ENCODE data around the gene CACNA1G.
A peak's percentile ranks its signal among the peaks of the same experiment; 100 is the strongest.

Gene CACNA1G

DNA sequence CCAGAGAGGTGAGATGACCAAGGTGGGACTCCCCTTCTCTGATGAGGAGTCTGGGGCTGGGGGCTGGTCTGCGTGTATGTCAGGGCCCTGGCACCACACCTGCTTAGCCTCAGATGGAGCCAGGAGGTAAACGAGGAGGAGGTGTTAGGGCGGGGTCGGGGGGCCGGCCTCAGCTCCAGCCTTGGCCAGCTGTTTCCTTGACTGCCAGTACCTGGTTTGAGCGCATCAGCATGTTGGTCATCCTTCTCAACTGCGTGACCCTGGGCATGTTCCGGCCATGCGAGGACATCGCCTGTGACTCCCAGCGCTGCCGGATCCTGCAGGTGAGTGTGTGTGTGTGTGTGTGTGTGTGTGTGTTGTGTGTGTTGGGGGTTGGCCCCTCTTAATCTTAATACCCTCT is 8.1 kb downstream of the CACNA1G start:
- peaks cover 40% of the 10 kb centered on the region for H3K27me3 Mint-ChIP-seq (ENCODE audit: low read depth)
- H3K4me3 Mint-ChIP-seq, result no peak overlapping the region
- H3K9me3 Mint-ChIP-seq, result no peaks in the 10 kb centered on the region
- TF ChIP-seq CTCF (IDR thresholded peaks at IDR 0.05; ENCODE audit: unreplicated experiment in 3 of 3), result no peak
- H3K27ac Mint-ChIP-seq, result no peak overlapping the region
- H3K36me3 Mint-ChIP-seq (ENCODE audit: low read depth), result peaks cover 21% of the 10 kb centered on the region
- peaks cover 48% of the 10 kb centered on the region for H3K4me1 Mint-ChIP-seq

DNA sequence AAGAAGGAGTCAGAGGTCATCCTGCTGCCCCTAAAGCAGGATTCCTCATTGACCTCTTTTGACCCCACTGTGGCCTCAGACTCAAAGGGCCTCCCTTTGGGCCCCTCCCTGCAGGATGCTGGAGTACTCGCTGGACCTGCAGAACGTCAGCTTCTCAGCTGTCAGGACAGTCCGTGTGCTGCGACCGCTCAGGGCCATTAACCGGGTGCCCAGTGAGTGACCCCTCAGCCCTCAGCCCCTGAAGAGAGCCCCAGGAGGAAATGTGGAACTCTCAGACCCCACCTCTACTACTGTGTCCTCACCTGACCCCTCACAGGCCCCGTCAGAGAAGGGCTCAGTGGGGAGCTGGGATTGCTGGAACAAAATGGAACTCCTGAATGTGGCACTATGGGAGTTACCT is 9.1 kb downstream of the CACNA1G start:
- Mint-ChIP-seq H3K36me3 (ENCODE audit: low read depth) (peaks cover 27% of the 10 kb centered on the region), H3K4me1 (peaks cover 38% of the 10 kb centered on the region)

GRCh38 chr17:50570032-50570431 is 9.5 kb downstream of the CACNA1G start:
- peaks cover 34% of the 10 kb centered on the region for H3K4me1 Mint-ChIP-seq
- TF ChIP-seq CTCF (IDR thresholded peaks at IDR 0.05; ENCODE audit: unreplicated experiment in 3 of 3), result no peak
- H3K4me3 Mint-ChIP-seq, result no peak overlapping the region
- peaks cover 30% of the 10 kb centered on the region for H3K36me3 Mint-ChIP-seq (ENCODE audit: low read depth)
- peaks cover 31% of the 10 kb centered on the region for H3K27me3 Mint-ChIP-seq (ENCODE audit: low read depth)
- no peaks in the 10 kb centered on the region for H3K9me3 Mint-ChIP-seq
- H3K27ac Mint-ChIP-seq, result peak overlapping the region in 1 of 3 experiments; percentile 19

More for the DNA sequence above, 9.1 kb downstream of the CACNA1G start:
- H3K4me3 Mint-ChIP-seq, result no peak overlapping the region
- no peak for TF ChIP-seq CTCF (IDR thresholded peaks at IDR 0.05; ENCODE audit: unreplicated experiment in 3 of 3)
- H3K9me3 Mint-ChIP-seq, result no peaks in the 10 kb centered on the region
- H3K27me3 Mint-ChIP-seq (ENCODE audit: low read depth), result peaks cover 34% of the 10 kb centered on the region
- no peak overlapping the region for H3K27ac Mint-ChIP-seq

DNA sequence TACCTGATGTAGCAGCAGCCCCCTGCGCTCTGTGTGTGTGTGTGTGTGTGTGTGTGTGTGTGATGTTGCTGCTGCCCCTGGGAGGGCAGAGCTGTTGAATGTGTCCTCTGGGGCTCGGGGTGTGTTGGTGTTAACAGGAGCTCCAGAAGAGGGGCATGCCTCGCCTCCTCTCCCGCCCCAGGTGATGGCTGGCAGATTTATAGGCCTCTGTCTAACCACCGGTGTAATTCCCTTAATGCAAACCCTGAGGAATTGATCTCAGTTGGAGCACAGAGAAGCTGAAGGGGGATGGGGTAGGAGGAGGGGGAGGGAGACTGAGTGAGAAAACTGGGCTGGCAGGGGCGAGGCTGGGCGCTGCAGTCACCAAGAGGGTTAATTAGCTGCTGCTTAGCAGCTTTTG is 10.0 kb downstream of the CACNA1G start:
- peaks cover 30% of the 10 kb centered on the region for H3K36me3 Mint-ChIP-seq (ENCODE audit: low read depth)
- no peak overlapping the region for H3K4me3 Mint-ChIP-seq
- H3K27me3 Mint-ChIP-seq (ENCODE audit: low read depth), result peaks cover 29% of the 10 kb centered on the region
- H3K9me3 Mint-ChIP-seq, result no peaks in the 10 kb centered on the region
- H3K4me1 Mint-ChIP-seq, result peaks cover 29% of the 10 kb centered on the region
- TF ChIP-seq CTCF (IDR thresholded peaks at IDR 0.05; ENCODE audit: unreplicated experiment in 3 of 3), result no peak
- H3K27ac Mint-ChIP-seq, result no peak overlapping the region

GRCh38 chr17:50571681-50572080 is 11.2 kb downstream of the CACNA1G start:
- no peak for TF ChIP-seq CTCF (IDR thresholded peaks at IDR 0.05; ENCODE audit: unreplicated experiment in 3 of 3)
- H3K4me1 Mint-ChIP-seq, result peaks cover 17% of the 10 kb centered on the region
- H3K4me3 Mint-ChIP-seq, result no peak overlapping the region
- H3K36me3 Mint-ChIP-seq (ENCODE audit: low read depth), result peaks cover 30% of the 10 kb centered on the region
- peaks cover 17% of the 10 kb centered on the region for H3K27me3 Mint-ChIP-seq (ENCODE audit: low read depth)
- no peaks in the 10 kb centered on the region for H3K9me3 Mint-ChIP-seq
- H3K27ac Mint-ChIP-seq, result no peak overlapping the region

DNA sequence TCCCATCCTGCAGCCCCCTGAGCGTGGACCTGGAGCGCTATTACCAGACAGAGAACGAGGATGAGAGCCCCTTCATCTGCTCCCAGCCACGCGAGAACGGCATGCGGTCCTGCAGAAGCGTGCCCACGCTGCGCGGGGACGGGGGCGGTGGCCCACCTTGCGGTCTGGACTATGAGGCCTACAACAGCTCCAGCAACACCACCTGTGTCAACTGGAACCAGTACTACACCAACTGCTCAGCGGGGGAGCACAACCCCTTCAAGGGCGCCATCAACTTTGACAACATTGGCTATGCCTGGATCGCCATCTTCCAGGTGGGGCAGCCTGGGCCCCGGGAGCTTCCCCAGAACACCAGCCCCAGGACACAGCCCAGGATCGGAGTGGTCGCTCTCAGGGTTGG is 12.0 kb downstream of the CACNA1G start:
- peaks cover 34% of the 10 kb centered on the region for H3K36me3 Mint-ChIP-seq (ENCODE audit: low read depth)
- peaks cover 12% of the 10 kb centered on the region for H3K27me3 Mint-ChIP-seq (ENCODE audit: low read depth)
- H3K4me3 Mint-ChIP-seq, result no peak overlapping the region
- no peak overlapping the region for H3K27ac Mint-ChIP-seq
- no peak for TF ChIP-seq CTCF (IDR thresholded peaks at IDR 0.05; ENCODE audit: unreplicated experiment in 3 of 3)
- peaks cover 9% of the 10 kb centered on the region for H3K4me1 Mint-ChIP-seq
- H3K9me3 Mint-ChIP-seq, result no peaks in the 10 kb centered on the region

Data from nephron (organoid).